Measurements from ENCODE around the gene KIAA0753. TPM values are rescaled to one million over a fixed set of nuclear protein-coding genes. Genes with fewer than 3 reads are reported as not detected.

Gene KIAA0753
- total and polyA plus RNA-seq, 7 donors: 3.6 to 18.3 (median 14.1) TPM

DNA sequence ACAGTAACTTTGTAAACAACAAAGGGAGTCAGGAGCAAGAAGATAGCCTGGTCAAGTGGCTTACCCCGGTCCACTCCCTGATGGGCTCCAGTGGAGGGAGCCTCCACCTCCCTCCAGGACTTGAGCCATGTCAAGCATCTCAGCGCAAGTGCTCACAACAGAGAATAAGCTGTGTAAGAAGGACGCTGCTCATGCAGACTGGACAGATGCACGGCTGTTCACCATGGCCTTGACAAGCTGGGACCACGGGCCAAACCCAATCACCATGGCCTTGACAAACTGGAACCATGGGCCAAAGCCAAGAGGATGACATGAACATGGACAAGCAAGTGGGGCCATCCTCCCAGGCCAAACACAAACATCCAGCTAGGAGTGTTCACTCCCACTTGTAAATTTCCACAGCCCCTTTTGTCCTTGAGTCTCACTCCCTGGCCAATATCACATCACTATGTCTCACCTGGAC, 80.7 kb downstream of the KIAA0753 start:
- no peak for DNase-seq
- Histone ChIP-seq H3K27ac (no peak overlapping the region), H3K9me3 (no peaks in the 10 kb centered on the region), H3K36me3 (no peaks in the 10 kb centered on the region), H3K4me1 (peaks cover 0 to 20% (median 16%) of the 10 kb centered on the region in 4 donors), H3K4me3 (no peak overlapping the region), H3K27me3 (peaks cover 0 to 14% (median 0%) of the 10 kb centered on the region in 3 donors)
- 94 to 95% methylated on average over 5 of the region's 5 CpGs for WGBS, 2 donors
- no peak for TF ChIP-seq POLR2AphosphoS5 (IDR thresholded peaks at IDR 0.05)
- no peak for TF ChIP-seq CTCF (IDR thresholded peaks at IDR 0.05)
- no peak for TF ChIP-seq POLR2A (IDR thresholded peaks at IDR 0.05)
- no peak for TF ChIP-seq EP300 (IDR thresholded peaks at IDR 0.05)
- intact Hi-C loops (cut with DNase I): loop anchor here (5.0 kb wide), 2 partner anchors 87 to 93 kb away; partner anchors contain the start of genes C17orf100 and MED31

GRCh38 chr17:6558932-6559752, 81.4 kb downstream of the KIAA0753 start:
- 69 to 78% methylated on average over 11 of the region's 11 CpGs for WGBS, 2 donors
- Histone ChIP-seq H3K27me3 (peaks cover 0 to 14% (median 0%) of the 10 kb centered on the region in 3 donors), H3K9me3 (no peaks in the 10 kb centered on the region), H3K27ac (peak overlapping the region in 1 of 4 donors; percentile 42), H3K4me1 (peaks cover 0 to 26% (median 20%) of the 10 kb centered on the region in 4 donors), H3K4me3 (no peak overlapping the region), H3K36me3 (no peaks in the 10 kb centered on the region)
- no peak for TF ChIP-seq POLR2AphosphoS5 (IDR thresholded peaks at IDR 0.05)
- TF ChIP-seq EP300 (IDR thresholded peaks at IDR 0.05): no peak
- no peak for TF ChIP-seq POLR2A (IDR thresholded peaks at IDR 0.05)
- TF ChIP-seq CTCF (IDR thresholded peaks at IDR 0.05): no peak
- intact Hi-C loops (cut with DNase I): loop anchor here (5.0 kb wide), 2 partner anchors 87 to 93 kb away; partner anchors contain the start of genes C17orf100 and MED31
- no peak for DNase-seq

GRCh38 chr17:6558276-6558675, 82.2 kb downstream of the KIAA0753 start:
- Histone ChIP-seq H3K9me3 (no peaks in the 10 kb centered on the region), H3K36me3 (no peaks in the 10 kb centered on the region), H3K4me1 (peaks cover 0 to 28% (median 20%) of the 10 kb centered on the region in 4 donors), H3K4me3 (no peak overlapping the region), H3K27me3 (peaks cover 0 to 14% (median 0%) of the 10 kb centered on the region in 3 donors), H3K27ac (peak overlapping the region in 1 of 4 donors; percentile 42)
- DNase-seq: no peak
- intact Hi-C loops (cut with DNase I): loop anchor here (5.0 kb wide), 2 partner anchors 86 to 94 kb away; partner anchors contain the start of genes C17orf100 and MED31
- no peak for TF ChIP-seq POLR2AphosphoS5 (IDR thresholded peaks at IDR 0.05)
- no peak for TF ChIP-seq EP300 (IDR thresholded peaks at IDR 0.05)
- no peak for TF ChIP-seq CTCF (IDR thresholded peaks at IDR 0.05)
- TF ChIP-seq POLR2A (IDR thresholded peaks at IDR 0.05): no peak
- WGBS, 2 donors: 75 to 84% methylated on average over 6 of the region's 6 CpGs

DNA sequence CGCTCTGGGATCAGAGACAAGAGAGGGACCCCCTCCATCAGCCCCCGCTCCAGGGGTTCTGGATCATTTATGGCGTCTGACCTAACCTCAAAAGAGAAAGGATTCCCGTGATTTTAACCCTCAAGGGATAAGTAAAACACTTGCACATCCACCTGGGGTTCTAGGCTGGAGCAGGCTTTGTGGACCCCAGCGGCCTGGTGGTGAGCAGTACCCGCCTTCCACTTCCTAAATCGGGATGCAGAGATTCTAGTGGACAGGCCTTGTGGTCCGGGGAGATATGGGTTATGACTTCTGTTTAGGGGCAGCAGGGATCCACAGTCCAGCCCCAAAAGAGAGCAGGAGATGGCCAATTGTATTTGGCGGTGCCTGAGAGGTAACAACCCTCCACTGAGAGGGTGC, 83.5 kb downstream of the KIAA0753 start:
- Histone ChIP-seq H3K4me3 (peak overlapping the region; percentile 27 to 92 (median 70)), H3K4me1 (peaks cover 0 to 41% (median 26%) of the 10 kb centered on the region in 4 donors)
- no peak for DNase-seq

More for the DNA sequence above, 83.5 kb downstream of the KIAA0753 start:
- WGBS, 2 donors: 50 to 64% methylated on average over 9 of the region's 9 CpGs
- peak overlapping the region; percentile 78 to 84 (median 80) for H3K27ac ChIP-seq
- no peaks in the 10 kb centered on the region for H3K9me3 ChIP-seq
- H3K36me3 ChIP-seq: no peaks in the 10 kb centered on the region
- intact Hi-C loops (cut with DNase I): loop anchor here (5.0 kb wide), 2 partner anchors 85 to 95 kb away; partner anchors contain the start of genes C17orf100 and MED31
- H3K27me3 ChIP-seq: peaks cover 0 to 14% (median 0%) of the 10 kb centered on the region in 3 donors
- no peak for TF ChIP-seq CTCF (IDR thresholded peaks at IDR 0.05)
- TF ChIP-seq EP300 (IDR thresholded peaks at IDR 0.05): no peak
- TF ChIP-seq POLR2A (IDR thresholded peaks at IDR 0.05): no peak
- TF ChIP-seq POLR2AphosphoS5 (IDR thresholded peaks at IDR 0.05): no peak

Measured in sigmoid colon (tissue), 7 donors.